Hepatocyte (in vitro differentiated cells): ENCODE measurements around the gene DCDC2. TPM values are rescaled to one million over a fixed set of nuclear protein-coding genes. Genes with fewer than 3 reads are reported as not detected.

Experiments
- DNase-seq: peaks from one replicate; pipeline ENCODE4 v3.0.0-alpha.2; 2016; ENCODE audit warnings: low spot score
- H2AFZ ChIP-seq: fragments of 200-600 bp; sonication (generic); 2 replicates; pipeline ENCODE4 v1.6.0; 2016; ENCODE audit warnings: antibody characterized with exemption, mild to moderate bottlenecking
- H3K27ac ChIP-seq: fragments of 200-600 bp; sonication (generic); 2 replicates; pipeline ENCODE4 v1.5.1; 2016; ENCODE audit warnings: mild to moderate bottlenecking
- H3K27me3 ChIP-seq: fragments of 200-600 bp; sonication (generic); 2 replicates; pipeline ENCODE4 v1.6.1; 2016
- H3K36me3 ChIP-seq: fragments of 200-600 bp; sonication (generic); replicated peaks from 2 replicates; pipeline ENCODE4 v1.5.1; 2016; ENCODE audit warnings: low read depth; ENCODE audit not compliant: insufficient read depth
- H3K4me1 ChIP-seq: fragments of 200-600 bp; sonication (generic); 2 replicates; pipeline ENCODE4 v1.5.1; 2016; ENCODE audit warnings: mild to moderate bottlenecking, moderate library complexity; ENCODE audit not compliant: insufficient read depth
- H3K4me2 ChIP-seq: fragments of 200-600 bp; sonication (generic); 2 replicates; pipeline ENCODE4 v1.6.0; 2016
- H3K4me3 ChIP-seq: fragments of 200-600 bp; sonication (generic); 2 replicates; pipeline ENCODE4 v1.5.1; 2016; ENCODE audit warnings: mild to moderate bottlenecking
- H3K79me2 ChIP-seq: fragments of 200-600 bp; sonication (generic); 2 replicates; pipeline ENCODE4 v1.6.0; 2017; ENCODE audit warnings: mild to moderate bottlenecking
- H3K9me2 ChIP-seq: fragments of 200-600 bp; sonication (generic); replicated peaks from 2 replicates; pipeline ENCODE4 v1.6.0; 2017; ENCODE audit warnings: mild to moderate bottlenecking; ENCODE audit not compliant: insufficient read depth
- H3K9me3 ChIP-seq: fragments of 200-600 bp; sonication (generic); 2 replicates; pipeline ENCODE4 v1.5.1; 2016; ENCODE audit warnings: low read depth, mild to moderate bottlenecking
- H4K20me1 ChIP-seq: fragments of 200-600 bp; sonication (generic); 2 replicates; pipeline ENCODE4 v1.6.0; 2016; ENCODE audit warnings: mild to moderate bottlenecking; ENCODE audit not compliant: insufficient read depth, poor library complexity, severe bottlenecking
- CTCF ChIP-seq: fragments of 200-600 bp; sonication (generic); IDR thresholded peaks from 2 replicates; pipeline ENCODE4 v1.5.1; 2016; ENCODE audit warnings: antibody characterized with exemption, mild to moderate bottlenecking; ENCODE audit not compliant: poor library complexity
- EZH2 ChIP-seq: fragments of 200-600 bp; sonication (generic); IDR thresholded peaks from 2 replicates; pipeline ENCODE4 v1.6.1; 2016; ENCODE audit warnings: antibody characterized with exemption, mild to moderate bottlenecking, borderline replicate concordance
- EZH2phosphoT487 ChIP-seq: fragments of 200-600 bp; sonication (generic); IDR thresholded peaks from one replicate; pipeline ENCODE4 v1.6.1; 2018; ENCODE audit warnings: antibody characterized with exemption, mild to moderate bottlenecking, low read depth, moderate library complexity; ENCODE audit not compliant: unreplicated experiment, severe bottlenecking
- WGBS: methylation state at CpG from one replicate; pipeline ENCODE4 v1.1.6; 2016; ENCODE audit warnings: low lambda C conversion rate; ENCODE audit errors: missing lambda C conversion rate; 5-methylcytosine and 5-hydroxymethylcytosine counted together
- polyA plus RNA-seq: library from polyadenylated mRNA; unstranded; fragments of >200 nt; fragmentation: Nextera tagmentation; extraction: Ambion mirVana; gene quantifications from 2 replicates; pipeline ENCODE4 v1.2.1, GENCODE V29; 2016
- total RNA-seq: library from RNA; depleted of rRNA; stranded (reverse); fragments of >200 nt; gene quantifications from 2 replicates; pipeline ENCODE4 v1.2.3, GENCODE V29; 2014

DCDC2 gene
- total and polyA plus RNA-seq, 2 experiments from 2014 or later, result 2.7 to 4.7 TPM

DNA sequence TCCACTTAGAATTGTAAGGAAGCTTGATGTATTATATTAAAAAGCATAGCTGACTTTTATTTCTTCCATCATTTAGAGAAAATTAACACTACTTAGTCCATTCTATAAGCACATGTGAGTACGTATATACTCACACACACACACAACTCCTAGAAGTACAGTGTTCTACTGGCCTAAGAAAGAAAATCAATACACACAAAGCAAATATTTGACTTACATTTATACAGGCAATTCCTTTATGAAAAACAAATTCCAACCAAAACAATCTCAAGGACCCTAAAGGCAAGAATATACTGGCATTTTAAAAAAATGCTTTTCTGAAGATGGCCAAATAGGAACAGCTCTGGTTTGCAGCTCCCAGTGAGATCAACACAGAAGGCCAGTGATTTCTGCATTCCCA, 160.0 kb downstream of the DCDC2 start:
- Histone ChIP-seq H2AFZ (no peak overlapping the region), H3K36me3 (no peaks in the 10 kb centered on the region), H3K27ac (no peak overlapping the region), H3K9me3 (no peaks in the 10 kb centered on the region), H3K79me2 (no peaks in the 10 kb centered on the region), H3K27me3 (no peaks in the 10 kb centered on the region), H3K4me1 (peaks cover 12% of the 10 kb centered on the region), H3K9me2 (no peaks in the 10 kb centered on the region), H4K20me1 (no peaks in the 10 kb centered on the region), H3K4me2 (no peak overlapping the region), H3K4me3 (no peak overlapping the region)
- TF ChIP-seq CTCF, result no peak
- TF ChIP-seq EZH2phosphoT487, result no peak
- TF ChIP-seq EZH2, result no peak
- DNase-seq, result no peak
- 100% methylated on average over 1 of the region's 1 CpG for WGBS

DNA sequence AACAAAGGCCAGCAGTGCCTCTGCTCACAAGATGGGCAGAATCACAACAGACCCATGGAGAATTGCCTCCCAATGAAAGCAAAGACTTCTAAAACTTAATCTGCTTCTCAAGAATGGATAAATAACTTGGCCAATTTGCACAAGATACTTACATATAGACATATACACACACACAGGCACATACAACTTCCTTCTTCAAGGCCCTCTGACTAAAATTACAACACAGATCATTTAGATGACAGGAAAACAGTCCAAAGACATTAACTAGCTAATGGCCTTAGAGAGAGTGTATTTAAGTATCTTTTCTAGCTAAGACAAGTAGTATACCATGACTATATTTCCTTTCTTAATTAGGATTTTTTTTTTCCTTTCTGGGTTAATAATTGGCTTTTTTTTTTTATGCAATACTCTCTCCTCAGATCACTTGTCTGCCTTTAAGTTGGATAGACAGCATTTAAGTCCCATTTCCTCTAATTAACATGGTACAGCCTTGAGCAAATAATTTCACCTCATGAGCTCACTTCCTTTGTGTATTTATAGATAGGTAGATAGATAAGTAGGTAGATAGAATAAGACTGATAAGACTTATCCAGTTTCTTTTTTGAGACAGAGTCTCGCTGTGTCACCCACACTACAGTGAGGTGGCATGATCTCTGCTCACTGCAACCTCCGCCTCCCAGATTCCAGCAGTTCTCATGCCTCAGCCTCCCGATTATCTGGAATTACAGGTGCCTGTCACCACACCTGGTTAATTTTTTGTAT, 161.8 kb downstream of the DCDC2 start:
- no peaks in the 10 kb centered on the region for H3K36me3 ChIP-seq
- TF ChIP-seq EZH2 (no peak), EZH2phosphoT487 (no peak), CTCF (no peak)
- DNase-seq, result no peak
- H3K79me2 ChIP-seq, result no peaks in the 10 kb centered on the region
- H3K4me3 ChIP-seq, result no peak overlapping the region
- no peaks in the 10 kb centered on the region for H3K27me3 ChIP-seq
- no peaks in the 10 kb centered on the region for H3K9me2 ChIP-seq
- no peak overlapping the region for H2AFZ ChIP-seq
- no peaks in the 10 kb centered on the region for H3K9me3 ChIP-seq
- WGBS, result 92% methylated on average over 3 of the region's 3 CpGs
- H3K4me1 ChIP-seq, result peaks cover 12% of the 10 kb centered on the region
- no peaks in the 10 kb centered on the region for H4K20me1 ChIP-seq
- no peak overlapping the region for H3K4me2 ChIP-seq
- H3K27ac ChIP-seq, result peak overlapping the region; percentile 25

DNA sequence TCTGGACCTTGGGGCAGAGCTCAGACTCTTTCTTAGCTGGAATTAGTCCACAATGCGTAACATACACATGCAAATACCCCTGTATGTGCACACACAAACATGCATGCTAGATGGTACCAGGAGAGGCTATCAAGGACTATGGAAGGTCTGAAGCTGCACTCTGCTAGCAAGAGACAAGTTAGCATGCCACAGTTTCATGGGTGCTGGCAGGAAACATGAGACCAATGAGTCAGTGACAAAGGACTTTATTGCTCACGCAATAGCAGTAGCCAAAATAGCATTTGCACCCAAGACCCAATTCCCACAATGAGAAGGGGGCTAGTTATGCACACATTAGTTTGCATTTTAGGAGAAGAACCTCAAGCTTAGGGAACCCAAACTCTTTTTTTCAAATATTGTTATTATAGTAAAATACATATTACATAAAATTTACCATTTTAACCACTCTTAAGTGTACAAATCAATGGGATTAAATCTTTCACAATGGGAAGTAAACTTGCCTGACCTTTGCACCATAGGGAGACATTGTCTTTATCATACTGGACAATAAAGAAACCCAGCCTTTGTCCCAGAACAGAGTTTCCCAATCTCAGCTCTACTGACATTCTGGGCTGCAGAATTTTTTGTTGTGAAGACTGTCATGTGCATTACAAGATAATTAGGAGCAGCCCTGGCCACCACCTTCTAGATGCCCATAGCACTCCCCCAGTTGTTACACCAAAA, 162.7 kb downstream of the DCDC2 start:
- Histone ChIP-seq H3K79me2 (no peaks in the 10 kb centered on the region), H3K27me3 (no peaks in the 10 kb centered on the region), H3K36me3 (no peaks in the 10 kb centered on the region), H3K4me3 (no peak overlapping the region), H2AFZ (no peak overlapping the region), H4K20me1 (no peaks in the 10 kb centered on the region), H3K4me2 (no peak overlapping the region), H3K4me1 (peaks cover 12% of the 10 kb centered on the region), H3K27ac (peak overlapping the region; percentile 25), H3K9me3 (no peaks in the 10 kb centered on the region), H3K9me2 (no peaks in the 10 kb centered on the region)
- TF ChIP-seq EZH2phosphoT487, result no peak
- no peak for DNase-seq
- WGBS, result 90% methylated on average over 2 of the region's 2 CpGs

GRCh38 chr6:24193364-24193763, 164.5 kb downstream of the DCDC2 start:
- no peak overlapping the region for H2AFZ ChIP-seq
- H3K36me3 ChIP-seq, result no peaks in the 10 kb centered on the region
- H3K4me3 ChIP-seq, result no peak overlapping the region
- TF ChIP-seq EZH2phosphoT487 (no peak), CTCF (no peak), EZH2 (no peak)
- no peak overlapping the region for H3K27ac ChIP-seq
- no peak for DNase-seq
- H3K4me2 ChIP-seq, result no peak overlapping the region
- no peaks in the 10 kb centered on the region for H4K20me1 ChIP-seq
- no peaks in the 10 kb centered on the region for H3K9me3 ChIP-seq
- H3K79me2 ChIP-seq, result no peaks in the 10 kb centered on the region
- H3K27me3 ChIP-seq, result no peaks in the 10 kb centered on the region
- no peaks in the 10 kb centered on the region for H3K9me2 ChIP-seq
- H3K4me1 ChIP-seq, result peaks cover 12% of the 10 kb centered on the region
